ENCODE measurements around the gene INTS11. TPM values are rescaled to one million over a fixed set of nuclear protein-coding genes. Genes with fewer than 3 reads are reported as not detected.

The INTS11 gene
- polyA plus RNA-seq, 3 donors = 46.2 to 154 (median 49.6) TPM

GRCh38 chr1:1352786-1353388, 28.4 kb upstream of the INTS11 start:
- Histone ChIP-seq H3K9ac (ENCODE audit: insufficient read depth, low read length, poor library complexity, severe bottlenecking) (no peak overlapping the region), H3K4me3 (replicated peaks in 1 of 3; ENCODE audit: low read depth in 2 of 3, low read length in 3 of 3) (no peak overlapping the region), H3K36me3 (replicated peaks in 1 of 2; ENCODE audit: control insufficient read depth in 1 of 2, insufficient read depth in 2 of 2, low read length in 2 of 2) (no peaks in the 10 kb centered on the region), H3K4me1 (ENCODE audit: control insufficient read depth in 1 of 2, insufficient read depth in 2 of 2, low read length in 2 of 2) (peaks cover 6 to 9% of the 10 kb centered on the region in 2 donors), H3K4me2 (replicated peaks; ENCODE audit: extremely low read depth, low read length, poor library complexity, severe bottlenecking) (no peak overlapping the region), H3K9me3 (replicated peaks in 1 of 2; ENCODE audit: control insufficient read depth in 1 of 2, insufficient read depth in 1 of 2, low read length in 2 of 2) (no peaks in the 10 kb centered on the region), H2AFZ (ENCODE audit: insufficient read depth, low read depth, low read length, poor library complexity, severe bottlenecking) (no peak overlapping the region), H4K20me1 (ENCODE audit: insufficient read depth, low read length) (peaks cover 6% of the 10 kb centered on the region), H3K27me3 (ENCODE audit: control insufficient read depth in 2 of 2, insufficient read depth in 2 of 2, low read length in 2 of 2) (peaks cover 11 to 49% of the 10 kb centered on the region in 2 donors), H3K27ac (ENCODE audit: low read depth in 1 of 2, low read length in 2 of 2) (no peak overlapping the region), H3K79me2 (ENCODE audit: insufficient read depth, low read length) (peaks cover 6% of the 10 kb centered on the region)
- Mint-ChIP-seq H3K4me3 (peak overlapping the region in 1 of 2 donors; percentile 69), H3K27me3 (ENCODE audit: low read depth in 3 of 3) (peaks cover 39 to 72% (median 50%) of the 10 kb centered on the region in 3 donors), H3K36me3 (peaks cover 0 to 6% of the 10 kb centered on the region in 2 donors), H3K27ac (no peak overlapping the region), H3K9me3 (peaks cover 0 to 10% (median 4%) of the 10 kb centered on the region in 7 donors), H3K4me1 (peaks cover 6% of the 10 kb centered on the region)
- TF ChIP-seq CTCF (IDR thresholded peaks at IDR 0.05) = no peak
- no peak for DNase-seq
- WGBS (ENCODE audit: insufficient coverage) = 42% methylated on average over 3 of the region's 5 CpGs
- intact Hi-C loops (cut with micrococcal nuclease) = no loop called here

DNA sequence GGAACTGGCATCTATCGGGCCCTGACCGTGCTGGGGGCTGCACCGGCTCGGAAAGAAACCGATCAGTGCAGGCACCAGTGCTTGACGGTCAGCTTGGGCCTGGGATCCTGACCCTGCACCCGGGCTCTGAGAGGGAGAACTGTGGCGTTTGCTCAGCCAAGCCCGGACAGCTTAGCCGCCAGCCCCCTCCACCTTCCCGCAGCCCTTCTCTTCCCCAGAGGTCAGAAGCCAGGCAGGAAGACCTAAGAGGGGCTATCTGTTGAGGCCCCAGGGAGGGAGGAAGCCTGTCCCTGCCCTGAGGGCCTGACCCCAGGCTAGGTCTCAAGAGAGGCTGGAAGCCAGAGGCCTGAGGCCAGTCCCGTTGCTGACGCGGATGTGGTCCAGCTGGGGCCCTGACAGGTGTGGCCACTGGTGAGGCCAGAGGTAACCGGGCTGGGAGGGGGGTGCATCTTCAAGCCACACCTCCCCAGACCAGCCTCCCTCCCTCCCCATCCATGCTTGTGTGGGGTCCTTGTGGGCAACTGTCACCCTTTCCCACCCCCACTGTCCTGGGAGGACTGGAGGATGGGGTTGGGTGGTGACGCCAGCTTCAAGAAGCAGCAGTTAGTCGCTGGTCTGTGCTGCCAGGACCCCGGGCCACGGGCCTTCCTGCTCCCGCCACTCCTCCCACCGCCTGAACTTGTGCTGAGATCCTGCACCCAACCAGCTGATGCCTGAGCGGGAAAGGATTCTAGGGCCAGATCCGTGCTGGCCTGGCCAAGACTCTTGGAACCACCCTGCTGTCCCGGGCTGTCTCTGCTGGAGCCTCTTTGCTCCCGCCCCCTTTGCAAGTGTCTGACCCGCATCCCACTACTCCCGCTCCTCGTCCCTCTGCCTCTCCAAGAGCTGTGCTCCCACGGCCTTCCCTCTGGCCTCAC, 27.3 kb upstream of the INTS11 start:
- Histone ChIP-seq H3K4me2 (replicated peaks; ENCODE audit: extremely low read depth, low read length, poor library complexity, severe bottlenecking) (peak overlapping the region; percentile 15), H3K9me3 (replicated peaks in 1 of 2; ENCODE audit: control insufficient read depth in 1 of 2, insufficient read depth in 1 of 2, low read length in 2 of 2) (no peaks in the 10 kb centered on the region), H3K79me2 (ENCODE audit: insufficient read depth, low read length) (peaks cover 17% of the 10 kb centered on the region), H2AFZ (ENCODE audit: insufficient read depth, low read depth, low read length, poor library complexity, severe bottlenecking) (no peak overlapping the region), H4K20me1 (ENCODE audit: insufficient read depth, low read length) (peaks cover 14% of the 10 kb centered on the region), H3K4me1 (ENCODE audit: control insufficient read depth in 1 of 2, insufficient read depth in 2 of 2, low read length in 2 of 2) (peaks cover 11 to 17% of the 10 kb centered on the region in 2 donors), H3K9ac (ENCODE audit: insufficient read depth, low read length, poor library complexity, severe bottlenecking) (no peak overlapping the region), H3K4me3 (replicated peaks in 1 of 3; ENCODE audit: low read depth in 2 of 3, low read length in 3 of 3) (no peak overlapping the region), H3K27ac (ENCODE audit: low read depth in 1 of 2, low read length in 2 of 2) (no peak overlapping the region), H3K27me3 (ENCODE audit: control insufficient read depth in 2 of 2, insufficient read depth in 2 of 2, low read length in 2 of 2) (peaks cover 11 to 38% of the 10 kb centered on the region in 2 donors), H3K36me3 (replicated peaks in 1 of 2; ENCODE audit: control insufficient read depth in 1 of 2, insufficient read depth in 2 of 2, low read length in 2 of 2) (no peaks in the 10 kb centered on the region)
- DNase-seq = no peak
- peaks cover 30 to 66% (median 43%) of the 10 kb centered on the region in 3 donors for H3K27me3 Mint-ChIP-seq (ENCODE audit: low read depth in 3 of 3)
- peaks cover 0 to 10% (median 4%) of the 10 kb centered on the region in 7 donors for H3K9me3 Mint-ChIP-seq
- H3K36me3 Mint-ChIP-seq = peaks cover 0 to 6% of the 10 kb centered on the region in 2 donors
- intact Hi-C loops (cut with micrococcal nuclease) = no loop called here
- 85% methylated on average over 22 of the region's 29 CpGs for WGBS (ENCODE audit: insufficient coverage)
- peak overlapping the region; percentile 57 to 69 for H3K4me3 Mint-ChIP-seq
- no peak overlapping the region for H3K27ac Mint-ChIP-seq
- H3K4me1 Mint-ChIP-seq = peaks cover 14% of the 10 kb centered on the region
- TF ChIP-seq CTCF (IDR thresholded peaks at IDR 0.05) = no peak
